ENCODE data around the gene CAMK1D.

GRCh38 chr10:12491491-12491890, 142.1 kb downstream of the CAMK1D start:
- no peak for TF ChIP-seq CTCF (IDR thresholded peaks at IDR 0.05; ENCODE audit: borderline replicate concordance, extremely low read depth, low read length, poor library complexity, severe bottlenecking)
- no peak for TF ChIP-seq EZH2 (IDR thresholded peaks at IDR 0.05; ENCODE audit: borderline replicate concordance, low read depth, low read length, severe bottlenecking)

All from DND-41 (cell line).